HG03575 (cell line): ENCODE measurements around the gene CADPS.

Source experiments
- ATAC-seq: cut with Tn5 transposase; IDR thresholded peaks from one replicate; pipeline ENCODE4 v1.9.1; 2021; ENCODE audit not compliant: unreplicated experiment, insufficient number of reproducible peaks, low FRiP score; ENCODE audit errors: extremely low read depth

The CADPS gene

DNA sequence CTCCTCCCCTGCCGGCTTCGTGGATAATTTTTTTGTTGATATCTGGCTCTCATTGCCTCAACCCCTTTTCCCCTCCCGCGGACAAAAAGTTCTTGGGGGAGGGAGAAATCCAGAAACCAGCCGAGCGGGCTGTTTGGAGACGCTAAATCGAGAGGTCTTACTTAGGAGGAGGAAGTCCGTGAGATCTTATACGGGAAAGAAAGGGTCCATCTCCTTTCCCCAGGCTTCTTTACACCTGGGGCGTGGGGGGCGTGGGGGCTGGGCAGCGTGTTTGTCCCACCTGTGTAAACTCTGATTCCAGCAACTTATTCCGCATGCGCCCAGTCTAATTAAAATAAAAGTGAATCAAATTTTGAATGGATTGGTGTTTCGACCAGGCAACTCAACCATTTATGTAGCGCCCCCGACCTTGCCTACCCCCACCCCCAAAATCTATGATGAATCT is 364 bp upstream of the CADPS start:
- no peak for ATAC-seq

GRCh38 chr3:62873761-62874710 is 1.2 kb downstream of the CADPS start:
- ATAC-seq = no peak

DNA sequence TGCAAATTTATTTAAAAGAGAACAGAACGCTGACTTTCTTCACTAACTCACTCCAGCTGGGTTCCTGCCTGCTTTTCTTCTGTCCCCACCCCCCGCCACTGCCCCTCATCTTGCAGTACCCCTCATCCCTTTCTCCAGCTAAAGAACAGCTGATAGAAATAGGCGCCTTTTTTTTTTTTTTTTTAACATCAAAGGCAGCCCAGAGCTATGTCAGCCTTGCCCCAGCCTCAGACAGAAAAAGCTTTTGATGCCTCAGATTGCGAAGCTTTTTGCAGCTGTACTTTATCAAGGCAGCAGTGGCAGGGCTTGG is 1.8 kb downstream of the CADPS start:
- ATAC-seq = no peak

- ATAC-seq = no peak
These were observed 2.9 kb downstream of the CADPS start for GRCh38 chr3:62872318-62872717.

- ATAC-seq = no peak
These were observed 4.9 kb downstream of the CADPS start for GRCh38 chr3:62870321-62870720.

DNA sequence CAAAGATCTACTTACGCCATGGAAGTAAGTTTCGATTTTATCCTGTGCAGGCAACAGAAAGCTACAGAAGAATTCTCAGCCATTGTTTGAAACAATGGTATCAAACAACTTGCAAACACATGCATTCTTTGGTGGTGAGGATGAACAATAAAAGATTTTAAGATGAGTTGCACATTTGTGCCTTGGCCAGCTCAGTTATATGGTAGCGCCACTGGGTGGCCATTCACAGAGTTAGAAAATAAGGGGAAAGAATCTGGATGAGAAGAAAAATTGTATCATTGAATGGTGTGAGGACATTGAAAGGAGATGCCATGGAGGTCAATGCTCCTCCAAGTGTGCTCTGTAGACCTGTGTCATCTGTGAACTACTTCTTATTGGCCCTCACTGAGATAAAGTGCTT is 11.6 kb downstream of the CADPS start:
- no peak for ATAC-seq

- no peak for ATAC-seq
These were observed 15.9 kb downstream of the CADPS start for GRCh38 chr3:62859203-62859791.

DNA sequence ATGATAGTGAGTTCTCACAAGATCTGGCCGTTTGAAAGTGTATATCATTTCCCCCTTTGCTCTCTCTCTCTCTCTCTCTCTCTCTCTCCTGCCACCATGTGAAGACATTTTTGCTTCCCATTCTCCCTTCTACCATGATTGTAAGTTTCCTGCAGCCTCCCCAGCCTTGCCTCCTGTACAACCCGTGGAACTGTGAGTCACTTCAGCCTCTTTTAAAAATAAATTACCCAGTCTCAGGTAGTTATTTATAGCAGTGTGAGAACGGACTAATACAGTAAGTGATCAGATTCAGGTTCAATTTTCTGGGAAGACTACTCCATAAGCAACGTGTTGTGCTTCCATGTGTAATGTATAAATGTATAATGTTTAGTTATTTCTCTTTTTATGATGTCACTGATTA is 29.2 kb downstream of the CADPS start:
- no peak for ATAC-seq

DNA sequence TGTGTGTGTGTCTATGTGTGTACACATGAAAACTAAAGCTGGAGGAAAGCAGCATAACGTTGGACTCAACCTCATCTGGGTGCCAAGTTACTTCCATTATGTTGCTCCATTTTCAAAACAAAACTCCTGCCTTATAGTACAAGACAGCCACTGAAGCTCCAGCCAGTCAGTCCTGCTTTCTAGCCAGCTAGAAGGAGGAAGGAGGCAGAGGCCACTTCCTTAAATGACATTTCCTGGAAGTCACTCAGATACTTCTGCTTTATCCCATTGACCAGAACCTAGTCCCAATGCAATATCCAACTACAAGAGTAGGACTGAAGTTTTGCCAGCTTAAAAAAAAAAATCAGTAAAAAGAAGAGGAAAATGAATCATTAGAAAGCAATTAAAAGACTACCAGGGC is 31.7 kb downstream of the CADPS start:
- no peak for ATAC-seq

GRCh38 chr3:62839748-62840147 is 35.5 kb downstream of the CADPS start:
- ATAC-seq = no peak

DNA sequence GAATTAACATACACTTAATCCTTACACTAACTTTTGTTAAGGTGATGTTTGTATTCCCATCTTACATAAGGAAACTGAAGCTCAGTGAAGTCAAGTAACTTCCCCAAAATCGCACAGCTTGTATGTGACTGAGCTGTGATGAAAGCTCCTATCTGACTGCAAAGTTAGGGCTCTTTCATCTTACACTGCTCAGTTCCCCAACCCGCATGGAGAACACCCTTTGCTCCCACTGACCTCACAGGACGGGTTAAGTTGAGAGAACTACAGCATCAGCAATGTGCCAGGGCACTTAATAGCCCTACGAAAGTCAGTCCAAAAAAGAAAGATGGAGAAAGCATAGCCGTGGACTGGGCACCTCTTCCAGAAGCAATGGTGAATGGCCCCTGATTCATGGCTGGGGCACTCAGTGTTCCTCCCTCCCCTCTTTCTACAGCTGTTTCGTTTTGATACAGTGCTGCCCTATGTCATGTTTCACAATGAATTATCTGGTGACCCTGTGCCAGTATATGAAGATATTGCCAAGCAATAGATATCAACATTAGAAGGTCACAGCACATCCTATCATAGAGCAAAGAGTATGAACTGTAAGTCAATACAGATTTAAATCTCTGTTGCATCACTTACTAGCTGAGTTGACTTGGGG is 38.0 kb downstream of the CADPS start:
- ATAC-seq = no peak

GRCh38 chr3:62835554-62836236 is 39.5 kb downstream of the CADPS start:
- ATAC-seq = no peak

- ATAC-seq = no peak
These were observed 41.7 kb downstream of the CADPS start for GRCh38 chr3:62833538-62833937.

- no peak for ATAC-seq
These were observed 42.7 kb downstream of the CADPS start for GRCh38 chr3:62832553-62832952.

- no peak for ATAC-seq
These were observed 44.4 kb downstream of the CADPS start for GRCh38 chr3:62830727-62831322.

- no peak for ATAC-seq
These were observed 47.7 kb downstream of the CADPS start for GRCh38 chr3:62827550-62827949.

DNA sequence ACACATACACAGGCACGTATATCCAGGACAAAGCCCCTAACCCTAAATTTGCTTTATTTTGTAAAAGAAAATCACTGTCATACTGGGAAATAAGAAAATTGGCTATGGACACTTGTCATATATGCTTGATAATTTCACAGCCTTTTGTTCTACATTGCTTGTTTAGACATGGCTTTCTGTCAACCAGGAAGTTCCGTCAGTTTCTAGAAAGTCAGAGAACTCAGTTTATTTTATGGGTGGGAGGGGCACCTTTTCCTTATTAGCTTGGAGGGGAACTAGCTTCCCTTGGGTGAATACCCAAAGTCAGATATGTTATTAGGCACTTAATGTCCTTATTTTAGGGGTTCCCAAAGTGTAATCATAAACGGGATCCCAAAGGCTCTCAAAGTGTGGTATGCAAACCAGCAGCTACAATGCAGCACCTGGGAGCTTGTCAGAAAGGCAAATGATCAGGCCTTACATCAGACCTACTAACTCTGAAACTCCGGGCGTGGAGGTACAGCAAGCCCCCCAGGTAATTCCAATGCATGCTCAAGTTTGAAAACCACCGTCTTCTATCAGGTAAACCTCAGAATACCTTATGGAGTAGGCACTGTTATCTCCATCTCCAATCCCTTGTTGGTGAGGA is 50.1 kb downstream of the CADPS start:
- ATAC-seq = no peak

DNA sequence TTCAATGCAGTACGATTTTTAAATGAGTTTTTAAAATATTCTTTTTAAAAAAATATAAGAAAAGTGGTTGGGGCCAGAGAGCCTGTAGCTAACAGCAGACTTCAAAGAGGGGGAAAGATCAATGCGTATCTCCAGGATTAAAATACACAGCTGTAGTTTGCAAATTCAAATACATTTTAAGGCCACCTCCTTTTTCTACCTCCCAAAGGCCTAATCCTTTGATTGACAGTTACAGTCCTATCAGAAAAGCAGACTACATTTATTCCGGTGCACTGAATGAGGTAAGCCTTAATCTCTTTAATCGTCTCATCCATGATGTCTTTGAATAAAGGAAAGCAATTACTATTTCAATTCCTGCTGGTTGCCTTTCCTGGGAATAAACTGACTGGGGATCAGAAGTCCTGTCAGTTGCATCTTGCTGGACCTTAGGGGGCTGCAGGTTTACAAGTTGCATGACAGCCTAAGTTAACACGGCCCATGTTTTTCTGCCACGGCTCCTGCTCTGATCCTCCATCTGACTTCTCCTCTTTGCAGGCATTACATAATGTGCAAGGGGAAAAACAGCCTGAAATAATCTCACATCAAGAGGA is 51.7 kb downstream of the CADPS start:
- ATAC-seq = no peak
